H1 (cell line): ENCODE results near the gene CCDC171.
"Not testable (repeated sequence)": the region's sequence is repeated elsewhere in the genome, so short reads cannot be mapped to it uniquely, and the experiment has no call there.

Experiments used
- CEBPB ChIP-seq: IDR thresholded peaks from 2 replicates; pipeline ENCODE4 v1.6.1; 2012; ENCODE audit warnings: low read depth, low read length
- POLR2A ChIP-seq, 2 experiments: IDR thresholded peaks; 1 replicate in 1 of 2; 2 replicates in 1 of 2; pipeline ENCODE4 v1.6.1; 2011; ENCODE audit warnings: low read depth in 2 of 2, low read length in 2 of 2, mild to moderate bottlenecking in 2 of 2; ENCODE audit errors: control extremely low read depth in 1 of 2
- POLR2AphosphoS5 ChIP-seq: IDR thresholded peaks from 2 replicates; pipeline ENCODE4 v1.6.1; 2011; ENCODE audit warnings: low read depth, low read length
- TF ChIP-seq, protein P1 (sequence below), 3 experiments: IDR thresholded peaks; 1 replicate in 2 of 3; 2 replicates in 1 of 3; pipeline versions ENCODE4 v1.5.1 to v1.6.1; 2011; ENCODE audit warnings: low read length in 3 of 3, mild to moderate bottlenecking in 3 of 3, inconsistent platforms in 2 of 3, low read depth in 1 of 3, moderate library complexity in 1 of 3; ENCODE audit not compliant: insufficient read depth in 1 of 3; ENCODE audit errors: control extremely low read depth in 1 of 3

- TF ChIP-seq, protein P1, sequence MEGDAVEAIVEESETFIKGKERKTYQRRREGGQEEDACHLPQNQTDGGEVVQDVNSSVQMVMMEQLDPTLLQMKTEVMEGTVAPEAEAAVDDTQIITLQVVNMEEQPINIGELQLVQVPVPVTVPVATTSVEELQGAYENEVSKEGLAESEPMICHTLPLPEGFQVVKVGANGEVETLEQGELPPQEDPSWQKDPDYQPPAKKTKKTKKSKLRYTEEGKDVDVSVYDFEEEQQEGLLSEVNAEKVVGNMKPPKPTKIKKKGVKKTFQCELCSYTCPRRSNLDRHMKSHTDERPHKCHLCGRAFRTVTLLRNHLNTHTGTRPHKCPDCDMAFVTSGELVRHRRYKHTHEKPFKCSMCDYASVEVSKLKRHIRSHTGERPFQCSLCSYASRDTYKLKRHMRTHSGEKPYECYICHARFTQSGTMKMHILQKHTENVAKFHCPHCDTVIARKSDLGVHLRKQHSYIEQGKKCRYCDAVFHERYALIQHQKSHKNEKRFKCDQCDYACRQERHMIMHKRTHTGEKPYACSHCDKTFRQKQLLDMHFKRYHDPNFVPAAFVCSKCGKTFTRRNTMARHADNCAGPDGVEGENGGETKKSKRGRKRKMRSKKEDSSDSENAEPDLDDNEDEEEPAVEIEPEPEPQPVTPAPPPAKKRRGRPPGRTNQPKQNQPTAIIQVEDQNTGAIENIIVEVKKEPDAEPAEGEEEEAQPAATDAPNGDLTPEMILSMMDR (IDR thresholded peaks at IDR 0.05; ENCODE audit: control extremely low read depth in 1 of 3, insufficient read depth in 1 of 3, low read depth in 1 of 3, low read length in 3 of 3) = not testable (repeated sequence)
- TF ChIP-seq CEBPB; POLR2A (IDR thresholded peaks at IDR 0.05; ENCODE audit: control extremely low read depth in 1 of 2, low read depth in 2 of 2, low read length in 2 of 2); POLR2AphosphoS5: not testable (repeated sequence)
These were observed 25.8 kb upstream of the CCDC171 start for GRCh38 chr9:15527035-15527434.
